GM04503 (cell line): Measurements from ENCODE around the gene HLA-DMA.

Experiments used
- DNase-seq: peaks from one replicate; pipeline ENCODE4 v3.0.0-alpha.2; 2012; ENCODE audit warnings: low read depth

HLA-DMA gene

DNA sequence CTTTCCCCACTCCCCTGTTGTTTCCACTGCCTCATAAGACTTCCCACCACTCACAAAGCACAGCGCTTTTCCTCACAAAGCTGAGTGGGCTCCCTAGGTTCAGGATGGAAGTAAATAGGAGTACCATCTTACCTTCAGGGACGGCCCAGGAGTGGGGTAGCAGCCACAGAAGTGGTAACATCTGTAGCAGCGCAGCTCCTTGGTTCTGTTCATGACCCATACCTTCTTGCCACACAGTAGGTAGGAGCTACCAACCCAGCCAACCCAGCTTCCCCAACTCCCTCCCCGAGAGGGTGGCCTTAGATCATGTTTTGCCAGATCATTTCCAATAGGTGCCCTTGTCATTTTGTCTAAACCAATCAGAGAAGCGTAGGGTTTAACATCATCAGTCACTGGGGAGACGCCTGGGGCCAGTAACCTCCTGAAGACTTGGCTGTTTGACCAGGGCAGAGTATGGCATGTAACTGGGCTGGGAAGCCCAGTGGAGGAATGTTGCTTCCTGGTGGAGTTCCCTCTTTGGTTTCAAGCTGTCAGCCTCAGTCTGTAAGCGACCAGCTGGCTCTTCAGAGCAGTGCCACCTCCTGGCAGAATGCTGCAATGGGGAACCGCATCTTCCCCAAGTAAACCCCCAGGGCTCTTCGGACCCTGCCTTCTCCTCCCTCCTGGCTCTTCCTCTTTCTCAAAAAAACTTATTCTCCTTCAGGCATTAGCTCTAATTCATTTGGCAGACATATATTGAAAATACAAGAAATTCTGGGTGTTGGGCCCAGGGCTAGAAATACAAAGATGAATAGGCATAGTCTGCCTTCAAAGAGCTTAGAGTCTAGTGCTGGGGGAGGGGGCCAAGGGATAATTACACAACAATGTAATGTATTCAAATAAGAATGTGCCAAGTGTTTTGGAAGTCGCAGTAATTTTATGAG is at the start of gene HLA-DMA:
TSS of gene HLA-DMA (minus strand) at position 281 of the 923 bp plus-strand sequence. CDS start at position 220, 61 bp downstream.
- peak; percentile 98 for DNase-seq

DNA sequence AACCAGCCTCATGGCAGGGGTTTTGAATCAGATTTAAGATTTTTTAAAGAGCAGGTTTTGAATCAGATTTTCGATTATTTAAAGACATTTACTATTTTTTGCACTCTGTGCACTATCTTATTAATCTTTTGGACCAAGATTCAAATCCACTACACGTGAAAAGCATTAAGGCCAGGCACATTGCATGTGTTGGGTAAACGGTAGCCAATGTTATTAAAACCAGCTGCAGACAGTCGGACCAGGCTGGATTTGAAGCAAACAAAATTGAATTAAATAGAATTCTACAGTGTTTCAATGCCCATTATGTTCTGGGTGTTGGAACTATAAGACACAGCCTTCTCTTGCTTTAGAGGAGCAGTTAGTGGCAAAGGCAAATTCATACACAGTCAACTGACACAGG is 48.8 kb upstream of the HLA-DMA start:
- no peak for DNase-seq

DNA sequence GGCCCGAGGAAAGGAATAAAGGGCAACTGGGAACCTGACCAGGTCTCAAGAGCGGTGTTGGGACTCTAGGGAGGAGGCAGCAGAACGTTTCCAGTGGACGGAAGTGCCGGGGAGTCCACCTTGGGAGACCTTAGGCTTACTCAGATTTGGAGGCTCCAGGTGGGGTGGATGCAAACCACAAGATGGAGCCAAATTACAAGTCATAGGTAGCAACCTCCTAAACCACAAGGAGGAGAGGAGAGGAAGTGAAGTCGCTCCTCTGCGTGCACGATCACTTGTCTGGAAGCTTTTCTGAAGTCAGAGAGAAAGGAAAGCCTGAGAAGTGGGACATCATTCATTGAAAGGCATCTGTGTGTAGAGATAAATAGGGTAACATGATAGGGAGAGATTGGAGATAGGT is 47.2 kb upstream of the HLA-DMA start:
- DNase-seq: no peak

DNA sequence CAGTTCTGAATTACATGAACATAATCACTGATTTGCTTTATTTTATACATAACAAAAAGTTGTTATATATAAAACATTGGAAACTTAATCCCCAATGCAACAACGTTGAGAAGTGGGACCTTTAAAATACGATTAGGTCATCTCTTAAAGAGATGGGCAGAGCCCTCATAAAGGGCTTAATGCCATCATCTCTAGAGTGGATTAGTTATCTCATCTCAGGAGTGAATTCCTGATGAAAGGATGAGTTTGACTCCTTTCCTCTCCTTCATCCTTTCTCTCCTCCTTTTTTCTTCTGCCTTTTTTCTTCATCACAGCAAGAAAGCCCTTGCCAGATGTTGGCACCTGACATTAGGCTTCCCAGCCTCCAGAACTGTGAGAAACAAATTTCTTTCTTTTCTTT is 42.6 kb upstream of the HLA-DMA start:
- DNase-seq: no peak

DNA sequence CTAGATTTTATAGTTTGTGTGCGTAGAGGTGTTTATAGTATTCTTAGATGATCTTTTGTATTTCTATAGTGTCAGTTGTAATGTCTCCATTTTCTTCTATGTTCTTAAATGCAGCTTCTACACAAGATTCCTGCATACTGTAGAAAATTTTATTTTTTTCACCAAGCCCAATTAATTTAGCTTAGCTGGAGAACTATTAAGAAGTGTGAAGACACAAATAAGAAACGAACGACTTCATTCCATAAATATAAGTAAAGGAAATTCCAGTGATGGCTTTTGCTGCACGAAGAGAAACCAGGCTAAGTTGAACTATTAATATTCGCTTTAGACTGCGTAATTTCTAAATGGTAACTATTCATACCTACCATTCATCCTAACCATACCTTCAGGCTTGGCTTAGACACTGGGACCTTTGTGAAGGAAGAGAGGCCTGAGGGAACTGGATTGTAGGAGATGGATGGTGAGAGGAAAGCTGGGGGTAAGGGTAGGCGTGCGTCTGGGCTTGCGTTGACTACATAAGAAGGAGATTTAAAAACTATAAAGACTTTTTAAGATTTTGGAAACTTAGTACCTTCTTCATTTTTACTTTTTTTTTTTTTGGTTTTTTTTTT is 40.6 kb upstream of the HLA-DMA start:
- no peak for DNase-seq

DNA sequence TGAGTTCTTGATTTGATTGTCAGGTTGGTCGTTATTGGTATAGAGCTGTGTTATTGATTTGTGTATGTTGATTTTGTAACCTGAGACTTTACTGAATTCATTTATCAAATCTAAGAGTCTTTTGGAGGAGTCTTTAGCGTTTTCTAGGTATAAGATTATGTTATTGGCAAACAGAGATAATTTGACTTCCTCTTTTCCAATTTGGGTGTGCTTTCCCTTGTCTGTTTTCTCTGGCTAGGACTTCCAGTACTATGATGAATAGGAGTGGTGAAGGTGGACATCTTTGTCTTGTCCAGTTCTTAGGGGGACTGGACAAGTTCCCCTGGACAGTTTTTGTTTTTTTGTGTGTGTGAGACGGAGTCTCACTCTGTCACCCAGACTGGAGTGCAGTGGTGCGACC is 39.1 kb upstream of the HLA-DMA start:
- DNase-seq: no peak

DNA sequence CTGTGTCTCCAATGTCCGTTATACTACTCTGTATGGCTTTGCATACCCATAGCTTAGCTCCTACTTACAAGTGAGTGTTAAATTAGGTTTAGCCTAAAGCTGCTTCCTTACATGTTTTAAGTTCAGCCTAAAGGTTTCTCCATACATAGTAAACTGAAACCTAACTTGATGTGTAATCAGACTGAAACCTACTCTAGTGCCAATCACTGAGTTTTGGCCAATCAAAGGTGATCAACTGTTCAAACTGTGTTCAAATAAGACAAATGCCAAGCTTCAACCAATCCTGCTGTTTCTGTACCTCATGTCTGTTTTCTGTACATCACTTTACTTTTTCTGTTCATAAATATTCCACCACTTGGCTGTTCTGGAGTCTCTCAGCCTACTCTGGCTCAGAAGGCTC is 36.5 kb upstream of the HLA-DMA start:
- no peak for DNase-seq

DNA sequence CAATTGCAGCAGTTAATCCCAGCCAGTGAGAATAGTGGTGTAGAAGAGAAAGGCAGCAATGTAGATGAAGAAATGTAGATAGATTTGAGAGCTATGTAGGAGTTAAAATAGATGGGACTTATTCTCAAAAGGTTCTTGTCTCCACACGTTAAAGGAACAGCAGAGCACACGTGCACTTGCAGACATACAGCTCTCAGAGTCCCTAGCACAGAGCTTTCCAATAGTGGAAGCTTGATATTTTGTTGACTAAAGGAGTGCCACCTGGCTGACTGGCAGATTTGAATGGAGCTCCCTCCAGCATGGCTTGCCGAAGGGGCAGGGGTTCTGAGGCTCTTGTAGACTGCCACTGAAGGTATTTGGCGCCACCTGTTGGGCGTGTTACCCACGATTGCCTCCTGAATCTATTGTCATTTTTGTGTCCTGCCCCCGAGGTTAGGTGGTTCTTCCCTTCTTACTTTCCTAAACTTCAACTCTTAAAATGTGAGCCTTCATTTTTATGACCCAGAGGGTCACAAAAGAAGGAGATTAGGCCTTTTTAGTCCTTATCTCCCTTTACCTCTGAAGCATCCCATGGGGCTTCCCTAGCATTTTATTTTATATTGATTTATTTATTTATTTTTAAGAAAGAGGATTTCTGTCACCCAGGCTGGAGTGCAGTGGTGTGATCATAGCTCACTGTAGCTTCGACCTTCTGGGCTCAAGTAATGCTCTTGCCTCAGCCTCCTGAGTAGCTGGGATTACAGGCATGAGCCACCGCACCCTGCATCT is 31.9 kb upstream of the HLA-DMA start:
- no peak for DNase-seq

DNA sequence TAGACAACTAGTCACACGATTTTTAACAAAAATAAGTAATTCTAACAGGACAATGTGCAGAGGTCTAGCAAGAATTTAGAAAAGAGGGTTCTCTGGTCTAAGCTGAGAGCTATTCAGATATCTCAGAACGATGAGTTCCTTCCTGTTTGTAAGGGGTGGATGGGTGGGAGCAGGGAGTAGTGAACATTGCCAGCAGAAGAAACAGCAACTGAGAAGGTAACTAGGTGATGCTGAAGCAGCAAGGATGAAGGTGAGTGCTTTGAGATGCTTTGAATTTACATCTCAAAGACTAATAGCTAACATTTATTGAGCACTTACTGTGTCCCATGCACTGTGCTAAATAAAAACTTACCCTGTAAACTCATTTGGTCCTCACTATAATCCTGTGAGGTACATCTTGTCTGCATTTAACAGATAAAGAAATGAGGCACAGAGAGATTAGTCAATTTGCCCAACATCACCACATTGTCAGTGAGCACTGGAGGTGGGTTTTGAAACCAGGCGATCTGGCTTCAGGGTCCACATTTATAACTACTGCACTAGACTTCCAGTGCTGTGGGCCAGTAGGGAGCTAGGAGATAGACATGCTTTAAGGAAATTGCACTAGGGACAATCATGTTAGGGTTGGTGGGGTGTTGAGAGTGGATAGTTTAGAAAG is 31.2 kb upstream of the HLA-DMA start:
- DNase-seq: no peak

DNA sequence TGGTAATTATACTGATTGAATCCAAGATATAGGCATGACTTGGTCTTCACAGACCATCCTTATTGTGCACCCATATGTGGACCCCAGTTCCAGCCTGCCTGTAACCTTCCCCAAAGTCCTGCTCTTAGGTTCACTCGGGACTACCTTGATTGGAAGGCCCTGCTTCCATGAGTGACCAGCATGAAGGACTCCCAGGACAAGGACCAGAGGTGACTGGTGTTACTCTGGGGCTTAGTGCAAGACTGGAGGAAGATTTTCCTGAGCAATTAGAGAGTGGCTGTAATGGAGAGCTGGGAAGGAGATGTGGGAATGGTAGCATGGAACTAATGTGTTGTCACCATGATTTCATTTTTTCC is 30.6 kb upstream of the HLA-DMA start:
- no peak for DNase-seq

DNA sequence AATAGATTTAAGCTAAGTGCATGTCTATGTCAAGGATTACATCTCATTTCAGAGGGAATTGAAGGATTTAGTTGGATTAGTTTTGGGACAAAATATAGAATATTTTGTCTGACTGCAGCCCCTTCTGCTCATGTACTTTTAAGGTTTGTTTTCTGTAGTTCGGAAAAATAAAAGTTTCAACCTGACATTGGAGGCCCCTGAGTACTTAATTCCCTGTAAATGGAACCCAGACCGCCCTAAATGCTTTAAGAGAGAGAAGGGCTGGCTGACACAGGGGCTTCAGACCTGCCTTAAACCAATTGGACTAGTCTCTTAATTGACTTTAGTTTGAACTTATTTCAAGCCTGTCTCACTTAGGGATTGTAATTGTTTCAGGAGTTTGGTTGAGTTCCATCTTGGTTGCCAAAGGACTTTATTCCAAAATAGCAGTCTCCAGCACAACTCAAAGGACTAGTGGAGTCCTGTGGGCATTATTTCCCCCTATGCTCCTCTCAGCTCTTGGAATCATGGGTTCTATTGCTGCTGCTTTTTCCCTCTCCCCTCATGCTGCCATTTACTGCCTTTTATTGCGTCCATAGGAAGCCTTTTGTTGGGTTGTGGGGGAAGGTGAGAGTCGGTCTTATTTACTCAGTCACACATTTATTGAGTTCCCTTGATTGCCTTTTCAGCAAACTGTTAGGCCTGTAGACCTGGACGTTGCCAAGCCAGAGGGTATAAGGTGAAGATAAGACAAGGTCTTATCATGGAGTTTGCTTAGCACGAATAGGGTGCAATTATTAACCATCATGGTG is 30.0 kb upstream of the HLA-DMA start:
- no peak for DNase-seq

DNA sequence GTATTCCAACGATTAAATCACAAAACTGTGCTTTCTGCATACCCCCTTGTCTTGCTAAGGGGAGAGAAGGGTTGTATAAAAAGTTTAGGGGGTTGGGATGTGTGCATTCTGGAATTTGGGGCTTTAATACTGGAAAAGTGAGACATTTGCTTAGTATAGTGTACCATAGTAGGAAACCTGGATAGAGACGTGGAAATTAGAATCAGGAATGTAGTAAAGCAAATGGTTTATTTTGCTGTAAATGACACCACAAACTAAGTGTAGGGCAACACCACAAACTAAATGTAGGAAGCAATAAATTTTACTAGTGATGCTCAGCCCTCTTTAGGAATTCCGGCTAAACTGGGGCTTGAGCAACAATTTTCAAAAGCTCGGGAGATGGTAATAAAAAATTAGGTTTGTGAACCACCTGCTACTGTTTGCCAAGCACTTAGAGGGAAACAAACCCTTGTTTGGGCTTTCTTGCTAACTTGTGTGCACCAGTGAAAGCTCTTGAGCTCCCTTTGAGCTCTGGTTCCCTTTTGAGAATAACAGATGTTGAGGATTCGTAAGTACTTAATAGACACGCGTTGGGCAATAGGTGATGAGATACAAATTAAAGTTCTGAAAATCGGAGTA is 29.3 kb upstream of the HLA-DMA start:
- DNase-seq: no peak

DNA sequence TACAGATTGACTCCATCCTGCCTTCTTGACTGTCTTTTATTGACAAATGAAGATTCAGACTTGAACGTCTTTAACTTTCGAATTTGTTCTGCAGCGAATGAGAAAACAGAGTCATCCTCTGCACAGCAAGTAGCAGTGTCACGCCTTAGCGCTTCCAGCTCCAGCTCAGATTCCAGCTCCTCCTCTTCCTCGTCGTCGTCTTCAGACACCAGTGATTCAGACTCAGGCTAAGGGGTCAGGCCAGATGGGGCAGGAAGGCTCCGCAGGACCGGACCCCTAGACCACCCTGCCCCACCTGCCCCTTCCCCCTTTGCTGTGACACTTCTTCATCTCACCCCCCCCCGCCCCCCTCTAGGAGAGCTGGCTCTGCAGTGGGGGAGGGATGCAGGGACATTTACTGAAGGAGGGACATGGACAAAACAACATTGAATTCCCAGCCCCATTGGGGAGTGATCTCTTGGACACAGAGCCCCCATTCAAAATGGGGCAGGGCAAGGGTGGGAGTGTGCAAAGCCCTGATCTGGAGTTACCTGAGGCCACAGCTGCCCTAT is 27.7 kb upstream of the HLA-DMA start:
- no peak for DNase-seq

DNA sequence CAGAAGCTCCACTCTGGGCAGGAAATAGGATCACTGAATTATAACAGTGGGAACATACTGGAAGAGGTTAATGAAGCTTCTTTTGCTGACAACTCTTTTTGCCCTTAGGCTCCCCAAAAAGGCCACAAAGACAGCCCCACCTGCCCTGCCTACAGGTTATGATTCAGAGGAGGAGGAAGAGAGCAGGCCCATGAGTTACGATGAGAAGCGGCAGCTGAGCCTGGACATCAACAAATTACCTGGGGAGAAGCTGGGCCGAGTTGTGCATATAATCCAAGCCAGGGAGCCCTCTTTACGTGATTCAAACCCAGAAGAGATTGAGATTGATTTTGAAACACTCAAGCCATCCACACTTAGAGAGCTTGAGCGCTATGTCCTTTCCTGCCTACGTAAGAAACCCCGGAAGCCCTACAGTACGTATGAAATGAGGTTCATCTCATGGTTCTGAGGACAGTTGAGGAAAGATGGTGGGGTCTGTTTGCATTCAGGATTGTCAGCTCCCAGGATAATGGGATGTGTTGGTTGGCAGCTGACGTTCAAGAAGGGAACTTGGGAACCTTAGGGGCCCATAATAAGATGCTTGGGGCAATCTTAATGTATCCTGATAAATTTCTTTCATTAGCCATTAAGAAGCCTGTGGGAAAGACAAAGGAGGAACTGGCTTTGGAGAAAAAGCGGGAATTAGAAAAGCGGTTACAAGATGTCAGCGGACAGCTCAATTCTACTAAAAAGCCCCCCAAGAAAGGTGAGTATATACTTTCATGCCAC is 27.0 kb upstream of the HLA-DMA start:
- DNase-seq: no peak

DNA sequence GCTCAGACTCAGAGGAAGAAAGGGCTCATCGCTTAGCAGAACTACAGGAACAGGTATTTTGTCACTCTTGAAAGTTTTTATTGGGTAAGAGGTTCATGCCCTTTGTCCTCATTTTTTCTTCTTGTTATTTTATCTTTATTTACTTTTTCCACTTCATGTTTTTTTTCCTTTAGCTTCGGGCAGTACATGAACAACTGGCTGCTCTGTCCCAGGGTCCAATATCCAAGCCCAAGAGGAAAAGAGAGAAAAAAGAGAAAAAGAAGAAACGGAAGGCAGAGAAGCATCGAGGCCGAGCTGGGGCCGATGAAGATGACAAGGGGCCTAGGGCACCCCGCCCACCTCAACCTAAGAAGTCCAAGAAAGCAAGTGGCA is 25.0 kb upstream of the HLA-DMA start:
- DNase-seq: no peak

DNA sequence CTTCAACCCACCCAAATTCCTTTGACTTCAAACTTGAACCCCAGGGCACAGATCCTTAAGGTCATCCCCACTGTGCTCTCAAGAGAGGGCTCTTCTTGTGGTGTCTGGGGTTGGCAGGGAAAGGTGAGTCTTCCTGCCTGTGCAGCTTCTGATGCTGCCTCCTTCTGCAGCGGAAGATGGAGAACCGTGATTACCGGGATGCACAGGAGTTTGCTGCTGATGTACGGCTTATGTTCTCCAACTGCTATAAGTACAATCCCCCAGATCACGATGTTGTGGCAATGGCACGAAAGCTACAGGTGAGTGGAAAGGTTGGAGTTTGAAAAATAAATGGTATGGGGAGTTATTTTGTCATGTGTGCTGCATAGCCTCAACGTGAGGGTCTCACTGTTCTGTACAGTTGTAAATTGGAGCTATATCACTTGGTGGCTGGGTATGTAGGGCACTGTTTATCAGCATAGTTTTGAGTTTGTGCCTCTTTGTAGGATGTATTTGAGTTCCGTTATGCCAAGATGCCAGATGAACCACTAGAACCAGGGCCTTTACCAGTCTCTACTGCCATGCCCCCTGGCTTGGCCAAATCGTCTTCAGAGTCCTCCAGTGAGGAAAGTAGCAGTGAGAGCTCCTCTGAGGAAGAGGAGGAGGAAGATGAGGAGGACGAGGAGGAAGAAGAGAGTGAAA is 24.5 kb upstream of the HLA-DMA start:
- DNase-seq: no peak

DNA sequence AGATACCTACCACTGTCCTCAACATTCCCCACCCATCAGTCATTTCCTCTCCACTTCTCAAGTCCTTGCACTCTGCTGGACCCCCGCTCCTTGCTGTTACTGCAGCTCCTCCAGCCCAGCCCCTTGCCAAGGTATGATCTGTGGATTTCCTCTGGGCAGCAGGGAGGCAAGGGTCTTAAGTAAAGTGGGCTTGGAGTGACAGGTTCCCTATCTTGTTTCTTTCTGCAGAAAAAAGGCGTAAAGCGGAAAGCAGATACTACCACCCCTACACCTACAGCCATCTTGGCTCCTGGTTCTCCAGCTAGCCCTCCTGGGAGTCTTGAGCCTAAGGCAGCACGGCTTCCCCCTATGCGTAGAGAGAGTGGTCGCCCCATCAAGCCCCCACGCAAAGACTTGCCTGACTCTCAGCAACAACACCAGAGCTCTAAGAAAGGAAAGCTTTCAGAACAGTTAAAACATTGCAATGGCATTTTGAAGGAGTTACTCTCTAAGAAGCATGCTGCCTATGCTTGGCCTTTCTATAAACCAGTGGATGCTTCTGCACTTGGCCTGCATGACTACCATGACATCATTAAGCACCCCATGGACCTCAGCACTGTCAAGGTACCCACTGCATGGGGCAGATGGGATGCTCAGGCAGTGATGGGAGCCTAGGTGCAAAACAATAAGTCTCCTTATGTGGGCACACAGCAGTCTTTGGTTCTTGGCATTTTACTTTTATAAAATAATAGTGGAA is 23.6 kb upstream of the HLA-DMA start:
- DNase-seq: no peak

DNA sequence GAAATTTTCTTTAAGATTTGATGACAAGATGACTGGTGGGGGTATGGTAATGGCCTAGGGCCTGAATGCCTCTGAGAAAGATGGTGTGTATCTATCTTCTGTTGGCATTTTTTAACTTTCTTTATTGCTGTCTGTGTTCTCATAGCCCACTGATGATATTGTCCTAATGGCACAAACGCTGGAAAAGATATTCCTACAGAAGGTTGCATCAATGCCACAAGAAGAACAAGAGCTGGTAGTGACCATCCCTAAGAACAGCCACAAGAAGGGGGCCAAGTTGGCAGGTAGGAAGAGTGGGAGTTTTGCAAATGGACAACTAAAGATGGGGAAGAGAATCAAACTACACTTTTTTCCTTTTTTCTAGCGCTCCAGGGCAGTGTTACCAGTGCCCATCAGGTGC is 23.0 kb upstream of the HLA-DMA start:
- DNase-seq: no peak
